Renal pelvis (tissue), 3 donors: ENCODE data around the gene MC2R. TPM values are rescaled to one million over a fixed set of nuclear protein-coding genes. Genes with fewer than 3 reads are reported as not detected.

Experiments
- polyA plus RNA-seq, 3 donors: library from polyadenylated mRNA; unstranded; fragments of 120-200 nt; gene quantifications; one replicate each; pipeline ENCODE4 v1.2.1, GENCODE V29; 2013; ENCODE audit not compliant: insufficient read length in 3 of 3

Gene MC2R
- polyA plus RNA-seq, 3 donors: 0.24 to 0.28 TPM; not detected in 1

Other genes with a start within 250 kb of the MC2R start
- 10 to 100 TPM; 16.9 to 20.2 (median 19.2) TPM for gene FAM210A, start 189.0 kb downstream of the MC2R start, polyA plus RNA-seq
- gene RNMT, start 188.9 kb downstream of the MC2R start, polyA plus RNA-seq: 10 to 100 TPM; 51.2 to 61.8 (median 61.0) TPM
- under 1 TPM in 2 of 3 donors, not detected in 1; 0.13 to 0.28 TPM for gene MC5R, start 91.4 kb downstream of the MC2R start, polyA plus RNA-seq
- gene ZNF519, start 216.9 kb upstream of the MC2R start, polyA plus RNA-seq: 10 to 100 TPM; 10.3 to 16.0 (median 14.5) TPM